Peyer's patch (tissue), 4 donors: Measurements from ENCODE around the gene MEGF8.

ENCODE experiments used
- CTCF ChIP-seq, 6 experiments: fragments of 450-650 bp in 4 of 6; fragments of 200-600 bp in 2 of 6; sonication (generic) in 1 of 6; IDR thresholded peaks; one replicate each; pipeline ENCODE4 v1.5.1; 2017 to 2019; ENCODE audit warnings: antibody characterized with exemption in 6 of 6, mild to moderate bottlenecking in 3 of 6, moderate library complexity in 1 of 6
- POLR2A ChIP-seq, 2 donors: fragments of 450-650 bp; IDR thresholded peaks; one replicate each; pipeline ENCODE4 v1.5.1; 2017; ENCODE audit warnings: antibody characterized with exemption in 2 of 2, mild to moderate bottlenecking in 2 of 2, moderate library complexity in 2 of 2

GRCh38 chr19:42282819-42283187 lies 42.6 kb upstream of the MEGF8 start:
- TF ChIP-seq CTCF (IDR thresholded peaks at IDR 0.05) (no peak), POLR2A (IDR thresholded peaks at IDR 0.05) (no peak)
